PC-3 (cell line): Measurements from ENCODE around the gene PAM16. TPM values are rescaled to one million over a fixed set of nuclear protein-coding genes. Genes with fewer than 3 reads are reported as not detected.

Experiments
- ATAC-seq: fragments of 200-7000 bp; cut with Tn5 transposase; 2 replicates; pipeline ENCODE4 v1.9.1; 2020; ENCODE audit warnings: mild to moderate bottlenecking, moderate library complexity
- BruUV-seq: library from RNA; stranded (reverse); fragments of 400-500 nt; replicated peaks from 2 replicates; lab custom pipeline; 2021; lab: Mats Ljungman, UMichigan
- CTCF ChIA-PET: fragments of 300-600 bp; sonication (Branson Sonifier 250); formaldehyde crosslinking; loops from one replicate; lab custom pipeline; 2022; ENCODE audit warnings: antibody characterized with exemption; lab: Charles Lee
- POLR2A ChIA-PET: fragments of 300-600 bp; sonication (Branson Sonifier 250); formaldehyde crosslinking; loops from one replicate; lab custom pipeline; 2022; ENCODE audit warnings: antibody characterized with exemption; ENCODE audit not compliant: unreplicated experiment; lab: Charles Lee
- DNase-seq: peaks from one replicate; pipeline ENCODE4 v3.0.0-alpha.2; 2015
- H2AFZ ChIP-seq: fragments of 300-600 bp; sonication (generic); 2 replicates; pipeline ENCODE4 v1.6.0; 2016; ENCODE audit warnings: antibody characterized with exemption, low read length
- H3F3A ChIP-seq: fragments of 300-600 bp; sonication (generic); one replicate; pipeline ENCODE4 v1.6.0; 2017; ENCODE audit warnings: antibody characterized with exemption, low read length, control low read depth, mild to moderate bottlenecking; ENCODE audit not compliant: unreplicated experiment
- H3K27ac ChIP-seq: fragments of 300-600 bp; sonication (generic); 2 replicates; pipeline ENCODE4 v1.5.1; 2016; ENCODE audit warnings: mild to moderate bottlenecking, low read length
- H3K27me3 ChIP-seq: fragments of 300-600 bp; sonication (generic); 2 replicates; pipeline ENCODE4 v1.6.1; 2016; ENCODE audit warnings: low read length, mixed read lengths
- H3K36me3 ChIP-seq: fragments of 300-600 bp; sonication (generic); 2 replicates; pipeline ENCODE4 v1.6.1; 2016; ENCODE audit warnings: low read depth, mixed run types, low read length, mixed read lengths
- H3K4me1 ChIP-seq: fragments of 300-600 bp; sonication (generic); 2 replicates; pipeline ENCODE4 v1.5.1; 2016; ENCODE audit warnings: low read length; ENCODE audit not compliant: insufficient read depth
- H3K4me2 ChIP-seq: fragments of 300-600 bp; sonication (generic); 2 replicates; pipeline ENCODE4 v1.6.0; 2016; ENCODE audit warnings: low read length
- H3K4me3 ChIP-seq: fragments of 300-600 bp; sonication (generic); 2 replicates; pipeline ENCODE4 v1.5.1; 2016; ENCODE audit warnings: mild to moderate bottlenecking, low read length, mixed read lengths
- H3K79me2 ChIP-seq: fragments of 300-600 bp; sonication (generic); 2 replicates; pipeline ENCODE4 v1.6.1; 2017; ENCODE audit warnings: low read length, mixed read lengths
- H3K9ac ChIP-seq: fragments of 300-600 bp; sonication (generic); 2 replicates; pipeline ENCODE4 v1.6.0; 2016; ENCODE audit warnings: mild to moderate bottlenecking, low read length
- H3K9me2 ChIP-seq: fragments of 300-600 bp; sonication (generic); replicated peaks from 2 replicates; pipeline ENCODE4 v1.6.1; 2016; ENCODE audit warnings: mixed run types, low read length, mixed read lengths
- H3K9me3 ChIP-seq: fragments of 300-600 bp; sonication (generic); 2 replicates; pipeline ENCODE4 v1.6.1; 2016; ENCODE audit warnings: low read length, mixed read lengths
- H4K20me1 ChIP-seq: fragments of 300-600 bp; sonication (generic); 2 replicates; pipeline ENCODE4 v1.6.1; 2016; ENCODE audit warnings: low read length, mixed read lengths
- CTCF ChIP-seq: fragments of 300-600 bp; sonication (generic); conservative IDR thresholded peaks from 2 replicates; pipeline ENCODE4 v1.5.1; 2017; ENCODE audit warnings: antibody characterized with exemption, low read depth, mild to moderate bottlenecking, low read length
- EZH2 ChIP-seq: fragments of 300-600 bp; sonication (generic); IDR thresholded peaks from one replicate; pipeline ENCODE4 v1.6.1; 2017; ENCODE audit warnings: antibody characterized with exemption, mild to moderate bottlenecking, low read length; ENCODE audit not compliant: unreplicated experiment
- EZH2phosphoT487 ChIP-seq: fragments of 300-600 bp; sonication (generic); IDR thresholded peaks from 2 replicates; pipeline ENCODE4 v1.6.1; 2018; ENCODE audit warnings: mild to moderate bottlenecking, antibody characterized with exemption, low read length, borderline replicate concordance
- intact Hi-C: fragments of 100-400 bp; cut with micrococcal nuclease; formaldehyde crosslinking; loops from 2 replicates; pipeline ENCODE4 v1.9.0; 2023
- total RNA-seq: library from RNA; depleted of rRNA; stranded (reverse); fragments of >200 nt; gene quantifications from 2 replicates; pipeline ENCODE4 v1.2.3, GENCODE V29; 2014

The PAM16 gene
- total RNA-seq, 1 experiment from 2014 or later: 95.5 TPM

GRCh38 chr16:4303973-4304372 lies 47.1 kb downstream of the PAM16 start:
- no TSS peak for BruUV-seq
- no peak overlapping the region for H3K4me2 ChIP-seq
- no peaks in the 10 kb centered on the region for H3K9me2 ChIP-seq
- H3K4me3 ChIP-seq: no peak overlapping the region
- CTCF ChIA-PET: no interaction called here
- H3F3A ChIP-seq: peaks cover 5% of the 10 kb centered on the region
- no peak overlapping the region for H3K9ac ChIP-seq
- H4K20me1 ChIP-seq: no peaks in the 10 kb centered on the region
- POLR2A ChIA-PET: interaction anchor here (0.6 kb wide), 1 partner anchor 31 kb away, joined by 14 read pairs; the partner anchor contains the start of gene TFAP4
- no peaks in the 10 kb centered on the region for H3K36me3 ChIP-seq
- H3K4me1 ChIP-seq: peaks cover 20% of the 10 kb centered on the region
- H3K79me2 ChIP-seq: peaks cover 12% of the 10 kb centered on the region
- DNase-seq: no peak
- no peak overlapping the region for H2AFZ ChIP-seq
- no peaks in the 10 kb centered on the region for H3K27me3 ChIP-seq
- TF ChIP-seq EZH2: no peak
- TF ChIP-seq EZH2phosphoT487: no peak
- TF ChIP-seq CTCF: no peak
- H3K9me3 ChIP-seq: no peaks in the 10 kb centered on the region
- intact Hi-C loops: no loop called here
- no peak overlapping the region for H3K27ac ChIP-seq
- ATAC-seq: no peak

- Histone ChIP-seq H3K27ac (no peak overlapping the region), H3K9me3 (no peaks in the 10 kb centered on the region), H3K27me3 (no peaks in the 10 kb centered on the region), H3K36me3 (no peaks in the 10 kb centered on the region), H2AFZ (no peak overlapping the region), H3F3A (peaks cover 5% of the 10 kb centered on the region), H3K4me3 (no peak overlapping the region), H4K20me1 (no peaks in the 10 kb centered on the region), H3K9me2 (no peaks in the 10 kb centered on the region), H3K4me2 (no peak overlapping the region), H3K4me1 (peaks cover 24% of the 10 kb centered on the region), H3K9ac (no peak overlapping the region), H3K79me2 (peaks cover 8% of the 10 kb centered on the region)
- intact Hi-C loops: no loop called here
- ATAC-seq (no peak), DNase-seq (no peak)
- BruUV-seq: no TSS peak
- POLR2A ChIA-PET: no interaction called here
- CTCF ChIA-PET: interaction anchor here (0.6 kb wide), 1 partner anchor 12 kb away, joined by 4 read pairs; no protein-coding TSS in a partner anchor
- no peak for TF ChIP-seq CTCF
- TF ChIP-seq EZH2phosphoT487: no peak
- TF ChIP-seq EZH2: no peak
Observed at GRCh38 chr16:4301968-4302367, 49.2 kb downstream of the PAM16 start.

GRCh38 chr16:4301177-4301576 lies 49.9 kb downstream of the PAM16 start:
- TF ChIP-seq CTCF (no peak), EZH2phosphoT487 (no peak), EZH2 (no peak)
- no peak for ATAC-seq
- Histone ChIP-seq H3K27ac (no peak overlapping the region), H3K4me1 (peaks cover 16% of the 10 kb centered on the region), H3K9me2 (no peaks in the 10 kb centered on the region), H3K27me3 (no peaks in the 10 kb centered on the region), H3F3A (peaks cover 5% of the 10 kb centered on the region), H3K36me3 (no peaks in the 10 kb centered on the region), H3K79me2 (no peaks in the 10 kb centered on the region), H4K20me1 (no peaks in the 10 kb centered on the region), H3K9ac (no peak overlapping the region), H3K4me2 (no peak overlapping the region), H3K9me3 (no peaks in the 10 kb centered on the region), H3K4me3 (no peak overlapping the region), H2AFZ (no peak overlapping the region)
- ChIA-PET CTCF (no interaction called here), POLR2A (no interaction called here)
- BruUV-seq: no TSS peak
- intact Hi-C loops: no loop called here
- no peak for DNase-seq
